Measurements from ENCODE around the gene SLC5A11.
"Not testable (repeated sequence)": the region's sequence is repeated elsewhere in the genome, so short reads cannot be mapped to it uniquely, and the experiment has no call there.

The SLC5A11 gene

DNA sequence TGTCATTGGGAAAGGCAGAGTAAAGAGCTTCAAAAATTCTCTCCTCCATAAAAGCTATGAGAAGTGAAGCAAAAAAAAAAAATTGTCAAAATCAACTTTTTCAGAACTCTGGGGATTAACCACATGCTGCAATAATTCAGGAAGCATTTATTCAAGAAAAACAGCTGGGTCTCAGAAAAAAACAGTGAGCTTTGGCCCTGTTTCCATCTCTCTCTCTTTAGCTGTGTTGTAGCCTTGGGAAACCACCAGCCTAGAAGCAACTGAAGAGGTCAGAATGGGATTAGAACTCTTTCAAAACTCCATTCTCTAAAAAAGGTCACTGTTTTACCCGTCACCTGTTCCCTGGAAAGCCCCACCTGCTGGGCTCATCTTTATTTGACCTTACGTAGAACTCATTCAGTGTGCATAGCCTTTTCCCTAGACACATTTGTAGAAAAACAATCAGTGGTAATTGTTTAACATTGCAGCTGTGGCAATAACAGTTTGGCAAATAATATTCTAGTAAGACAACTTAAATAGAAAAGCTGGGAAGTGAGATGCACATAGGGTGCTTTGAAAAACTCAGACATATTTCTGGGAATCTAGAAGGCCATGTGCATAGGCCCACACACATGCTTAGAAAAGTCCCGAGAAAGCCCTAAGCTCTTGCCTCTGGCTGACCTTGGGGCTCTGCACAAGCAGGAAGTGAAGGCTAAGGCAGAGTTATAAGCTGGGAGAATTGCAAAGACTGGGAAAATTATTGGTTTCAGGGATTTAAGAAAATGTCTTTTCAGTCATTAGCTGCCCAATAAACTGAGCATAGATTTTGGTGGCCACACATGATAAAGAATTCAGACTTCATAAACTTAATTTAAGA lies 18.0 kb downstream of the SLC5A11 start:
- no peak for DNase-seq

DNA sequence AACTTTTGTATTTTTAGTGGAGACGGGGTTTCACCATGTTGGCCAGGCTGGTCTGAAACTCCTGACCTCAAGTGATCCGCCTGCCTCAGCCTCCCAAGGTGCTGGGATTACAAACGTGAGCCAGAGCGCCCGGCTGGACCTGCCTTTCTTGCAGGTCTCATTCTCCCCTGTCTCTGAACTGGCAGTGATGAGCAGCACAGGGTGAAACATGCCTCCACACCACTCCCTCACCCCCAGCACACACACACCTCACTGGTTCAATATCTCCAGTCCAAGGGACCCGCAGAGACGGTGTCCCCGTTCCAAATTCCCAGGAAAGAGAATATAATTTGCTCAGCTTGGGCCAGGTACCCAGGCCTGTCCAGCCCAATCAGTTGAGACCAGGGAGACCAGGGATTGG lies 23.3 kb downstream of the SLC5A11 start:
- DNase-seq = no peak

DNA sequence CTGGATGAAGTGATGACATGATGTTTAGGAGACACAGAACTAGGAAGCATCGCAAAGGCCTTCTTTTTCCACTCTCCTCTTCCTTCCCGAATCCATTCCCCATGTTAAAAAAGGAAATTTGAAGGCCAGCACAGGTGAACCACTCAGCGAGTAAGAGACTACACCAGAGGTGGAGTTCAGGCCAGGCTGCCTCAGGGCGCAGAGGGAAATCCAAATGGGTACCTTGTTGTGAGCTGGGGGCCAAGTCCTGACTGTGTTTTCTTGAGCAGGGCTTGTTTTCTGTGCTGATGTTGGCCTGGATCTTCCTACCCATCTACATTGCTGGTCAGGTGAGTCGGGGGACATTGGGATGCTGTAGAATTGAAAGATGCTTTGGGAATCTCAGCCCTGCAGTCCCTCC lies 26.1 kb downstream of the SLC5A11 start:
- no peak for DNase-seq

DNA sequence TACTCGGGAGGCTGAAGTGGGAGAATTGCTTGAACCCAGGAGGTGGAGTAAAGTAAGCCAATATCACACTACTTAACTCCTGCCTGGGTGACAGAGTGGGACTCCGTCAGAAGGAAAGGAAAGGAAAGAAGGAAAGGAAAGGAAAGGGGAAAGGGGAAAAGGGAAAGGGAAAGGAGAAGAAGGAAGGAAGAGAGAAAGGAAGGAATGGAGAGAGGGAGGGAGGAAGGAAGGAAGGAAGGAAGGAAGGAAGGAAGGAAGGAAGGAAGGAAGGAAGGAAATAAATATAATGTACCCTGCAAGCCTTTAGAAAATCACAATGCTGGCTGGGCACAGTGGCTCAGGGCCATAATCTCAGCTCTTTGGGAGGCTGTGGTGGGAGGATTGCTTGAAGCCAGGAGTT lies 27.3 kb downstream of the SLC5A11 start:
- no peak for DNase-seq

DNA sequence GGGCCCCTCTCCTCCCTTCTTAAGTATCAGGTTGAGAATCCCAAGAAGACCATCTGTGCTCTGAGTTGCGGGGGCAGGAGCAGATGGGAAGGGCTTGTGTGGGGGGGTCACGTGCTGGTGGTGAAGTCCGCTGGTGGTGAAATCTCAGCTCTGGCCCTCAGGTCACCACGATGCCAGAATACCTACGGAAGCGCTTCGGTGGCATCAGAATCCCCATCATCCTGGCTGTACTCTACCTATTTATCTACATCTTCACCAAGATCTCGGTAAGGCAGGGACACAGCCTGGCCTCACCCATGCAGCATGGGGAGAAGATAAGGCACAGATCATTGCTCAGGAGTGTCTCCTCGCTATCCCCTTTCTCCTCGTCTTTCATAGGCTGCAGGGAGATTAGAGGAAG lies 29.7 kb downstream of the SLC5A11 start:
- no peak for DNase-seq

DNA sequence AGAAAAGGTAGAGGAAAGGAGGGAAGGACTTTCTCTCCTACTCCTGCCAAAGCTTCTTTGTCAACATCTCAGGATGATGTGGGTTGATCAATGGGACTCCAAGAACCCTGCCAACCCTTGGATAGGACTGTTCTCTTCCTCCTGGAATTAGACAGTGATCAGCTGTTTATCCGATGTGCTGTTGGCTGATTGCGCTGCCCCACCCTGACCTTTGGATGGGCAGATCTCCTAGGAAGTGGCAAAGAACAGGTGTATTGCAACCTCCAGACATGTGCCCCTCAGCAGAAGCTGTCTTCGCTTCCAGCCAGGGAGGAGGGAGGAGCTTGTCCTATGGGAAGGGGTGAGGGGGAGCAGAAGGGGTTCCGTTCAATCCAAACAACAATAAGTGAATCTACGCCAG lies 30.5 kb downstream of the SLC5A11 start:
- DNase-seq = no peak

DNA sequence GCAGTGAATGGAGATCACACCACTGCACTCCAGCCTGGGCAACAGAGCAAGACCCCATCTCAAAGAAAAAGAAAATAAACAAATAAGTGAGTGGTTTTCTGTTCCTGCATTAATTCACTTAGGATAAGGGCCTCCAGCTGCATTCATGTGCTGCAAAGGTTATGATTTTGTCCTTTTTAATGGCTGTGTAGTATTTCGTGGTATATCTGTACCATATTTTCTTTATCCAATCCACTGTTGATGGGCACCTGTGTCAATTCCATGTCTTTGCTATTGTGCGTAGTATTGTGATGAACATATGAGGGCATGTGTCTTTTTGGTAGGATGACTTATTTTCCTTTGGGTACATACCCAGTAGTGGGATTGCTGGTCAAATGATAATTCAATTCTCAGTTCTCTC lies 33.9 kb downstream of the SLC5A11 start:
- no peak for DNase-seq

DNA sequence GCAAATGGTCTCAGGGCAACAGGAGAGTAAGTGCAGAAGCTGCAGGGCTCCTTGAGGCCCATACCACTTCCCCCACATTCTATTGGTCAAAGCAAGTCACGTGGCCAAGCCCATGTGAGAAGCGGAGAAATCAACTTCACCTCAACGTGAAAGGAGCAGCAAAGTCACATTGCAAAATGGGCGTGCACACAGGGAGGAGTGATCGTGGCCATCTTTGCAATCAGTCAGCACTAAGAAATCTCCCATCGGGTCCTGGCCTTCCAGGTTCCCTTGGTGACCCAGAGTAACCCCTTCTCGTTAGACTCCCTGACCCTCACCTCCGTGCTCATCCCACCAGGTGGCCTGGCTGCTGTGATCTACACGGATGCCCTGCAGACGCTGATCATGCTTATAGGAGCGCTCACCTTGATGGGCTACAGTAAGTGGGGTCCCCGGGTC lies 38.0 kb downstream of the SLC5A11 start:
- DNase-seq = no peak

DNA sequence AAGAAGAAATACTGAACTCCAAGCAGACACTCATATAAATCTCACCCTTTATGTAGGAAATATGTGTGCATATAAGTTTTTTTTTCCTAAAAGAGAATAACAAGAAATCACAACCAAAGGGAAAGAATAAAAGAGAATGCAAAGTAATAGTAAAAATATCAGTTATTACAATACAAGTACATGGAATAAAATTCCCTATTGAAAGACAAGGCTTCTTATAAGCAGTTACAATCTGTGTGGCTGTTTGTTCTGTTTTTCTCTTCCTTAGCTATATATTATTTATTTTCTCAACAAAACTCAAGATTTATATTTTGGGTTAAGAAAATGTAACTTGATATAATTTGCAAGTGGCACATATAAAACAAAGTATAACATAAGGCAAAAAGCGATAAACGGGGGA lies 41.7 kb downstream of the SLC5A11 start:
- no peak for DNase-seq

DNA sequence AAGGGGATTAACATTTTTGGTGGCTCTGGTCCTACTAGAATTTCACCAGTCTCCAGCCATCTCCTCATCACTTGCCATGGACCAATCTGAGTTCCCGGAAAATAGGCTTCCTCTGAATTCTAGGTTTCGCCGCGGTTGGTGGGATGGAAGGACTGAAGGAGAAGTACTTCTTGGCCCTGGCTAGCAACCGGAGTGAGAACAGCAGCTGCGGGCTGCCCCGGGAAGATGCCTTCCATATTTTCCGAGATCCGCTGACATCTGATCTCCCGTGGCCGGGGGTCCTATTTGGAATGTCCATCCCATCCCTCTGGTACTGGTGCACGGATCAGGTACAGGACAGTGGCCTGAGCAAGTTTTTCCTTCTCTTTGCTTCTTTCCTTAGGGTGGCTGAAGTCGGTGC lies 45.0 kb downstream of the SLC5A11 start:
- DNase-seq = no peak

DNA sequence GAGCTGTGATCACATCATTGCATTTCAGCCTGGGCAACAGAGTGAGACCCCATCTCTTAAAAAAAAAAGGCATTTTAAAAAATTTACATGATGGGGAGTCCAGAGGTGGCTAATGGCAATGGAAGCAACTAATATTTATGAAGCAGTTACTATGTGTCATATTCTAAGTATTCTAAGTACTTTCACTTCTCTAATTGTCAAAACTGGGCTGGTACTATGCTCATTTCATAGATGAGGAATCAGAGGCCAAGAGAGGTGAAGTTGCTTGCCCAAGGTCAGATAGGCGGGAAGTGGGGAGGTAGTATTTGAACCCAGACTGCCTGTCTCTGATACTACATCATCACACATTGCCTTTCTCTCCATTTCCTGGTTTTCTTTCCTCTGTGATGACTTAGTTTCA lies 50.7 kb downstream of the SLC5A11 start:
- DNase-seq = no peak

DNA sequence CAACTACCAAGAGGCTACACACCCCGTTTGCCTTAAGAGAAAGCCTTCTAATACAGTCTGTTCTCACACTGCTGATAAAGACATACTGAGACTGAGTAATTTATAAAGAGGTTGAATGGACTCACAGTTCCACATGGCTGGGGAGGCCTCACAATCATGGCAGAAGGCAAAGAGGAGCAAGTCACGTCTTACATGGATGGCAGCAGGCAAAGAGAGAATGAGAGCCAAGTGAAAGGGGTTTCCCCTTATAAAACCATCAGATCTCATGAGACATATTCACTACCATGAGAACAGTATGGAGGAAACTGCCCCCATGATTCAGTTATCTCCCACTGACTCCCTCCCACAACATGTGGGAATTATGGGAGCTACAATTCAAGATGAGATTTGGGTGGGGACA lies 51.8 kb downstream of the SLC5A11 start:
- DNase-seq = not testable (repeated sequence)

DNA sequence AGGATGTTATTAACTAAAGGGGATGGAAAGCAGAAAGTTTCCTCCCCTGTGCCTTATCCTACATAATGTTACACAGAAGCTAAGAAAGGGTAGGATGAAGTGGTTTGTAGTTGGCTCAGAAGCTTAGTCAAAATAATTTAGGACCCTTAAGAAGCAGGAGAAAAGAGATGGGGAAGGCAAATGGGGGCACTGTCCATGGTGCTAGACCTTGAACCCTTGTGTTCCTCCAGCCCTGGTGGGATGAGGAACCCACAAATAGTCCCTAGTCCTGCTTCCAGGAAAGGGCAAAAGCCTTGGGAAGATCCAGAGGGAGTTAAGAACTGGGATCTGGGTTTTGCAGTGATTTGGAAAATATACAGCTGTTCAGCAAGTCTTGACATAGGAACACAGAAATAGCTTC lies 54.5 kb downstream of the SLC5A11 start:
- no peak for DNase-seq

DNA sequence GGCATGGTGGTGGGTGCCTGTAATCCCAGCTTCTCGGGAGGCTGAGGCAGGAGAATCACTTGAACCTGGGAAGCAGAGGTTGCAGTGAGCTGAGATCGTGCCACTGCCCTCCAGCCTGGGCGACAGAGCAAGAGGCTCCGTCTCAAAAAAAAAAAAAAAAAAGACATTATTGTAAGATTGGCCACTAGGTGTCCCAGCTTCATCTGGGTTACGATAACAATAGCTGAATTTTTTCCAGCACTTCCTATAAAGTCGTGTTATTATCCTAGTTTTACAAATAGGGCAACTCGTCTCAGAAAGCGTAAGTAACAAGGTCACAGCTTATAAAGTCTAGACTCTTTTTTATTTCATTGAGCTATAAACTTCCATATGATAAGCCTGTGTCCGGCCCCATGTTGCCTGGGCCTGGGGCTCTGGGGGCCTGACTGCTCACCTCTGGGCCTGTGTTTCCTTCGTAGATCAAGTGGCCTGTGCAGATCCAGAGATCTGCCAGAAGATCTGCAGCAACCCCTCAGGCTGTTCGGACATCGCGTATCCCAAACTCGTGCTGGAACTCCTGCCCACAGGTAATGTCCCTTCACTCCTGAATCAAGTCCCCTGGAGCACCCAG lies 60.5 kb downstream of the SLC5A11 start:
- DNase-seq = no peak

DNA sequence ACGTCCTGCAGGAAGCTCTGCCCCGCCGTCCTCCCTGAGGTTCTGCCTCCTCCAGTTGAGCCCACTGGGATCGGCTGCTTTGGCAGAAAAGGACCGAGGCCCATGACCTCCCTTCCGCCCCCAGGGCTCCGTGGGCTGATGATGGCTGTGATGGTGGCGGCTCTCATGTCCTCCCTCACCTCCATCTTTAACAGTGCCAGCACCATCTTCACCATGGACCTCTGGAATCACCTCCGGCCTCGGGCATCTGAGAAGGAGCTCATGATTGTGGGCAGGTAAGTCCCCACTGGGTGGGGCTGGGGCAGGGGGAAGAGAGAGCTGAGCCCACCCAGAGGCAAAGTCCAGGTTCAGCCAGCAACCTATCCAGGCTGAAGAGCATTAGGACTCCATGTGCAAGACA lies 61.1 kb downstream of the SLC5A11 start:
- no peak for DNase-seq

DNA sequence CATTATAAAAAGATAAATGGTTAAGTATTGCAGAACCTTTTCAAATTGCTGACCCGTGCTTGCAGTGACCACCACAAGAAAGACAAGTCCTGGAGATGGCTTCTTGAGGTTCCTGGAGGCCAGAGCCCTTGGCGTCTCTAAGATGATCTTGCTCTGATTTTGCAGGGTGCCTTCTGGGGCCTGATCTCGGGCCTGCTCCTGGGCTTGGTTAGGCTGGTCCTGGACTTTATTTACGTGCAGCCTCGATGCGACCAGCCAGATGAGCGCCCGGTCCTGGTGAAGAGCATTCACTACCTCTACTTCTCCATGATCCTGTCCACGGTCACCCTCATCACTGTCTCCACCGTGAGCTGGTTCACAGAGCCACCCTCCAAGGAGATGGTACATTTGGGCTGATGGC lies 63.0 kb downstream of the SLC5A11 start:
- no peak for DNase-seq

DNA sequence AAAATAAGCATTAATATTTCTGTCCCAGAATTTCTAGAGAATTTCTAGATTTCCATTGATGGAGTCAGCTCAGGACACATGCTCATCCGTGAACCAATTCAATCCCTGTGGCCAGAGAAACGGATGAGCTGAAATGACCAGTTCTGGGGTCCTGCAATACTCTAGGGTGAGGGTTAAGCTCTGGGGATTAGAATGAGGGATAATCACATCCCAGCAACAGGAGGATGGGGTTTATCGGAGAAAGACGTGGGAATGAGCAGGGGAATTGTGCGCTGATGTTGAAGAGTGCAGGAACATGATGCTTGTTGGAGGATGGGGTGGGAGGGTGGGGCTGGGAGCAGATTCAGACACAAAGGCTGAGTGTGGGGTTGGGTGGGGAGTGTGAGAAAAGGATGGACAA lies 64.1 kb downstream of the SLC5A11 start:
- DNase-seq = no peak

DNA sequence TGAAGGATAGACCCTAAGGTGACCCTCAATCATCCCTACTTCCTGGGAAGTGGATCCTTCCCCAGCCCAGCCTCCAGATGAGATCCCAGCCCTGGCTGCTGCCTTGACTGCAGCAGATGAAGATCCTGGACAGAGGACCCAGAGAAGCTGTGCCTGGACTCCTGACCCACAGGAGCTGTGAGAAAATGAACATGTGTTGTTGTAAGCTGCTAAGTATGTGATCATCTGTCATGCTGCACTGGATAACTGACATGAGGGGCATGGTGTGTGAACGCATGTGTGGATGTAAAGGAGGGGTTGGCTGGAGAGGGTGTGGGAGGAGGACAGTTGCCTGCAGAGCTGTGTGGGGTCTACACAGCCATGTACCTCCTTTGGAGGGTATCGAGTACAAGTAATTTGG lies 69.3 kb downstream of the SLC5A11 start:
- no peak for DNase-seq

DNA sequence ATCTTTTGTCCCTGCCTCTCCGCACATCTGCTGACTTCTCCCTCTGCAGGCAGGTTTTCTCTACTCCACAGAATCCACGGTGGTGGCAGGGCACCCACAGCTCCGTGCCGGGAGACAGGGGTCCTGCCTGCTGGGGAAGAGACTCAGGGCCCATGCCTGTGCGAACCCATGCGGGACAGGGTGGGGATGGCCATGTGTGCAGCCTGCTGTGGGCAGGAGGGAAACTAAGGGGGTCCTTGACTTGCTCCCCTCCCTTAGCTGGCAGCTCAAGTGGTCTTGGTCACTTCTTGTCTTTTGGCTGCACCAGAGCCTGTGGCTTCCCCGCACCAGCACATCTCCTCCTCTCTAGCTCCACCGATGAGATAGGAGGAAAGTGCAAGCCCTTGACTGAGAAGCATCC lies 69.8 kb downstream of the SLC5A11 start:
- no peak for DNase-seq

DNA sequence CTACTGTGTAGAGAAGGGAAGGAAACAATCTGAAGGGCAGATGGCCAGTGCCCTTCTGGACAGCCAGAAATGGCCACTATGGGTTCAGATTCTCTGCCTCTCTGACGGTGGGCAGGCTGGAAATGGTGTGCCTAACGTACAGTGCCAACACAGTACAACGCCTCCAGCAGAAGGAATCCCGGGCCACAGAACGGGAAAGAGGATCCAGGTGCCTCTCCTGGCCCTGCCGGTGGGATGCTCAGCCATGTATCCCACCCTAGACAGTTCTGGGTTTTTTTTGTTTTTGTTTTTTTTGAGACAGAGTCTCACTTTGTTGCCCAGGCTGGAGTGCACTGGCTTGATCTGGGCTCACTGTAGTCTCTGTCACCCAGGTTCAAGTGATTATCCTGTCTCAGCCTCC lies 71.5 kb downstream of the SLC5A11 start:
- DNase-seq = no peak

DNA sequence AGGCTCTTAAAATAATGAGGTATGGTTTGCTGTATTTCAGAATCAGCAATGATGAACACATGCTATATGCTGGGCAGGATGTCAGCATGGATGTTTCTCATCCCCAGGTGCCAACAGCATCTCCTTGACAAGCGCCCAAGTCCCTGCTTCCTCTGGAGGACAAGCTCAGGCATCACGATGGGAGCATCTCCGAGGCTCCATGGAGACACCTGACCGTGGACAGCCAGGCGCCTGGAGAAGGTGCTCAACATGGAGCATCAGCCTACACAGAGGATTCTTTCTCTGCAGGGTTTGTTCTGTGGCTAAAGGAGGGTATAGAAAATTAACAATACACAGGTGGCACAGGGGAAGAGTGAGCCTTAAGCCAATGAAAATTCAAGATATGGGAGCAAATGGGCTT lies 72.1 kb downstream of the SLC5A11 start:
- no peak for DNase-seq

DNA sequence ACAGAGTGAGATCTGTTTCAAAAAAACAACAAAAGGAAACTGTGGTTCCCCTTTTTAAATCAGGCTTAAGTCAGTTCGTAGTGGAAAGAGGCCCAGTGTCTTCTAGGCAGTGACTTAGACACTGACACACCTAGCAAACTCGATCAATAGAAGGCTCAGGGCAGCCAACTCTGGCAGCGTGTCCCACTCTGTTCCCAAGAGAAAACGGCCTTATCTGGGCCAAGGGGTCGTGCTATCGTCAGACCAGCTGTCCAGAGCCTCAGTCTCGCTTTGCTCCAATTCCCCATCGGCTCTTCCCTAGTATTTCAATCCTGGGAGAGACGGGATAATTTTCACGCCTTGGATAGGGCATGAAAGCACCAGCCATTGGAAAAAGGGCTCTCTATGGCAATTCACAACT lies 72.9 kb downstream of the SLC5A11 start:
- DNase-seq = no peak

DNA sequence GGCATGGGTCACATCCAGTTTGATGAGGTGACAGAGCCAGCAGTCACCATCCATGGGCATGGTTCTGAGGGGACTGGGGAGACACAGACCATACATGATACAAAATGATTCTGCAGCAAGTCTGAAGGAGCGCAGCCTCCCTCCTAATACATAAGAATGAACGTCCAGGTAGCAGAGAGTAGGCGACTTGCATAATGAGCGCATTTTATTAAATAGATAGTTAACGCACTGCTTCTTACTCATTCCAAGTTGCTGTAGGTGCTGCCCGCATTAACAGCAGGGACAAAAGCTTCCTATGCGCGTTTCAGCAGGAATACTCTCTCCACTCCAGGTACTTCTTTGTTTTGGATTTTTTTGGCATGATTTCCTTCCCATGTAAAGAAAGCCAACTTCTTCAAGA lies 73.8 kb downstream of the SLC5A11 start:
- DNase-seq = no peak

DNA sequence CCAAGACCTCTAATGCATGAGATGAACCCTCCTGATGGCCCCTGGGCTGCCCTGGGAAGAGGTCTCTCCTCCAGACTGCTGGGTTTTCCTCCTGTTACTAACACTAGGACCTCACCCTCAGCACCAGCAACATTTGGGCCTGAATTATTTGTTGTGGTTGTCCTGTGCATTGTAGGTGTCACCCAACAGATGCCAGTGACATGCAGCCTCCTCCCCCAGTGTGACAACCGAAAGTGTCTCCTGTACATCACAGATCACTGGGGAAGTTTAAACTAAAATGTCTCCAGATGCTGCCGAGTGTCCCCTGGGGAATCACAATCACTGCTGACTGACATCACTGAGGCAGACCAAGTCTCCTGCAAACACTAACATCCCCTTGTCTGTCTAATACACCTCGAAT lies 74.8 kb downstream of the SLC5A11 start:
- no peak for DNase-seq

DNA sequence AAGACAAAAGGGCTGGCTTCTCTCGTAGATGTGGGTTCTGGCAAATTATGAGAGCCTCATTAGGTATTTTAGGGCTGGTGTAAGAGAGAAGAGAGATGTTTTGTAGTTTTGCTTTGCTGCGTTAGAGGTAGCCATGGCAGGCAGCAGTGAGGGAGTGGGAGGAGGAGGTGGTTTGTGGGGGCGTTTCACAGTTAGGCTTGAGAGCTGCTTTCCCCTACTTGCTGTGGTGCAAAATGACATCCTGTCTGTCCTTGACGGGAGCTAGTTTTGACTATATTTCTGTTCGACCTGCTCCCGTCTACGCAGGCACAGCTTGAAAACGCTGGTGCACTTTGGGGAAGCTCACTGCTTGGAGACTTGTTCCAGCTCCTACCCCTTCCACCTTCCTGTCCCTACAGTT lies 75.5 kb downstream of the SLC5A11 start:
- no peak for DNase-seq

All from stimulated activated CD4-positive, alpha-beta T cell treated with anti-CD3 and anti-CD28 coated beads, Interleukin-4, amount 100 ng/mL, for 4 hours (primary cell).